Gastrocnemius medialis (tissue), 4 donors: ENCODE data around the gene GTSE1. TPM values are rescaled to one million over a fixed set of nuclear protein-coding genes. Genes with fewer than 3 reads are reported as not detected.

Experiments used
- ATAC-seq, 2 donors: fragments of 150-250 bp; one replicate each; pipeline ENCODE4 v1.9.1; 2016
- DNase-seq, 2 donors: peaks; one replicate each; pipeline ENCODE4 v3.0.0-alpha.2; 2019
- H3K27ac ChIP-seq, 4 donors: fragments of 200-600 bp; sonication (generic); 1 replicate in 1 of 4; 2 replicates in 3 of 4; pipeline ENCODE4 v1.5.1; 2016 to 2018; ENCODE audit warnings: mild to moderate bottlenecking in 2 of 4, moderate library complexity in 1 of 4
- H3K27me3 ChIP-seq, 3 donors: fragments of 200-600 bp; sonication (generic) in 2 of 3; 1 replicate in 1 of 3; 2 replicates in 2 of 3; pipeline versions ENCODE4 v1.5.1 to v1.6.0; 2016 to 2019; ENCODE audit warnings: mild to moderate bottlenecking in 1 of 3, moderate library complexity in 1 of 3
- H3K36me3 ChIP-seq, 2 donors: fragments of 200-600 bp; sonication (generic) in 1 of 2; one replicate each; pipeline ENCODE4 v1.5.1; 2017 to 2018
- H3K4me1 ChIP-seq, 2 donors: fragments of 200-600 bp; sonication (generic) in 1 of 2; one replicate each; pipeline ENCODE4 v1.5.1; 2016 to 2017; ENCODE audit warnings: mild to moderate bottlenecking in 2 of 2
- H3K4me3 ChIP-seq, 4 donors: fragments of 200-600 bp; sonication (generic) in 3 of 4; 1 replicate in 1 of 4; 2 replicates in 3 of 4; pipeline ENCODE4 v1.5.1; 2016 to 2019; ENCODE audit warnings: mild to moderate bottlenecking in 2 of 4
- H3K9me3 ChIP-seq, 3 donors: fragments of 200-600 bp; sonication (generic) in 2 of 3; 1 replicate in 1 of 3; 2 replicates in 2 of 3; pipeline ENCODE4 v1.5.1; 2016 to 2019
- POLR2A ChIP-seq, 2 donors: fragments of 450-650 bp; IDR thresholded peaks; one replicate each; pipeline ENCODE4 v1.6.1; 2017; ENCODE audit warnings: antibody characterized with exemption in 2 of 2, mild to moderate bottlenecking in 2 of 2, moderate library complexity in 2 of 2
- in situ Hi-C, 4 donors: fragments of 200-750 bp; cut with MboI; loops; one replicate each; pipeline versions ENCODE4 v1.15.0 to v1.8.0; 2017; ENCODE audit warnings: low sequenced_read_pairs in 4 of 4
- intact Hi-C: fragments of 100-400 bp; cut with DNase I; formaldehyde crosslinking; loops from one replicate; pipeline ENCODE4 v1.15.1; 2023; ENCODE audit warnings: low total_unique reads
- total RNA-seq, 4 donors: library from RNA; depleted of rRNA; stranded (reverse); fragments of >200 nt; gene quantifications; one replicate each; pipeline versions ENCODE4 v1.1.0 to v1.2.3, GENCODE V29; 2016
- TF ChIP-seq, protein P1 (sequence below), 5 experiments: fragments of 450-650 bp in 3 of 5; fragments of 200-600 bp in 2 of 5; sonication (generic) in 2 of 5; IDR thresholded peaks in 4 of 5; conservative IDR thresholded peaks in 1 of 5; 1 replicate in 4 of 5; 2 replicates in 1 of 5; pipeline ENCODE4 v1.5.1; 2016 to 2019; ENCODE audit warnings: antibody characterized with exemption in 5 of 5, mild to moderate bottlenecking in 3 of 5, moderate library complexity in 3 of 5

Gene GTSE1, protein sequence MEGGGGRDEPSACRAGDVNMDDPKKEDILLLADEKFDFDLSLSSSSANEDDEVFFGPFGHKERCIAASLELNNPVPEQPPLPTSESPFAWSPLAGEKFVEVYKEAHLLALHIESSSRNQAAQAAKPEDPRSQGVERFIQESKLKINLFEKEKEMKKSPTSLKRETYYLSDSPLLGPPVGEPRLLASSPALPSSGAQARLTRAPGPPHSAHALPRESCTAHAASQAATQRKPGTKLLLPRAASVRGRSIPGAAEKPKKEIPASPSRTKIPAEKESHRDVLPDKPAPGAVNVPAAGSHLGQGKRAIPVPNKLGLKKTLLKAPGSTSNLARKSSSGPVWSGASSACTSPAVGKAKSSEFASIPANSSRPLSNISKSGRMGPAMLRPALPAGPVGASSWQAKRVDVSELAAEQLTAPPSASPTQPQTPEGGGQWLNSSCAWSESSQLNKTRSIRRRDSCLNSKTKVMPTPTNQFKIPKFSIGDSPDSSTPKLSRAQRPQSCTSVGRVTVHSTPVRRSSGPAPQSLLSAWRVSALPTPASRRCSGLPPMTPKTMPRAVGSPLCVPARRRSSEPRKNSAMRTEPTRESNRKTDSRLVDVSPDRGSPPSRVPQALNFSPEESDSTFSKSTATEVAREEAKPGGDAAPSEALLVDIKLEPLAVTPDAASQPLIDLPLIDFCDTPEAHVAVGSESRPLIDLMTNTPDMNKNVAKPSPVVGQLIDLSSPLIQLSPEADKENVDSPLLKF
- under 1 TPM in 2 of 4 donors, not detected in 2; 0.13 to 0.49 TPM for total RNA-seq

DNA sequence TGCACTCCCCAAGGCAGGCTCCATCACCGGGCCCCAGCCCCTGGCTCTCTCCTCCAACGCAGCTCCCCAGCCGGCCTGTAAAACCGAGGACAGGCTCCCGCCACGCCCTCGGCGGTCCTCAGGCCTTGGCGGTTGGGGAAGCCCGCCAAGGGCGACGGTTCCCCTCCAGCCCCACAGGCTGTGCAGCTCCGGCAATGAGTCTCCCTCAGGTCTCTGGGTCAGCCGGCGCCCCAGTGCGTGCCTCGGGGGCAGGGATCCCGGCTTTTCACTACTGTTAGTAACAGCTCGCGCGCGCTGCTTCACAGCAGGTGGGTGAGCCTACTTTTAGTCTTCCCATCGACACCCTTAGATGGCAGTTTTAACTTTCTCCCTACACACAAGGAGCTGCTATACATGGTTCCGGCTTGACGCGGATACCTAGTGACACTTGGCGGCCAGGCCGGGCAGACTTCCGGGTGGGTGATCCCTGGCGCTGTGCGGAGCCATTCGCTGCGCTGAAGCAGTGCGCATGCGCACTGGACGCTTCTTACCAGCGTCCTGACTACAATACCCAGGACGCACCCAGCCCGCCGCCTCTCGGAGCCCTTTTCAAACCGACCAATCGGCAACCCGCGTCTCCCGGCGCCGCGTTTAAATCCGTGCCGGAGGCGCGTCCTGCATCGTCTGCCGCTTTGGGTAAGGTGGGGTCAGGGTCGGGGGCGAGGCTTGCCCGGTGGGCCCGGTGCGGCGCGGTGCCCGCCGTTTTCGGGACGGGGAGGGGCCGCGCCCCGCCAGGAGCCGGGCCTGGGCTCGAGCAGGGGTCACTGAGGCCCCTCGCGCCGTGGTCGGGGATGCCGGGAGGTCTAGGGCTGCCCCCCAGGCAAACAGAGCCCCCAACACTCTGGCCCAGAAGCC lies at the start of gene GTSE1:
TSS of gene GTSE1 (plus strand) at position 614 of the 894 bp plus-strand sequence. CDS start 531 bp downstream, outside the sequence.
- peak; percentile 96 to 98 for DNase-seq
- peak; percentile 94 to 98 for ATAC-seq
- in situ Hi-C loops (no loop called here), intact Hi-C loops (loop anchor here (1.0 to 2.0 kb wide), 4 partner anchors 30 to 174 kb away; partner anchors contain the start of gene CDPF1)
- no peaks in the 10 kb centered on the region for H3K9me3 ChIP-seq
- peak within 1 kb of the TSS; percentile 59 to 82 (median 74) for H3K4me3 ChIP-seq
- peaks cover 0 to 16% of the 10 kb centered on the region in 2 donors for H3K36me3 ChIP-seq
- TF ChIP-seq, protein P1, sequence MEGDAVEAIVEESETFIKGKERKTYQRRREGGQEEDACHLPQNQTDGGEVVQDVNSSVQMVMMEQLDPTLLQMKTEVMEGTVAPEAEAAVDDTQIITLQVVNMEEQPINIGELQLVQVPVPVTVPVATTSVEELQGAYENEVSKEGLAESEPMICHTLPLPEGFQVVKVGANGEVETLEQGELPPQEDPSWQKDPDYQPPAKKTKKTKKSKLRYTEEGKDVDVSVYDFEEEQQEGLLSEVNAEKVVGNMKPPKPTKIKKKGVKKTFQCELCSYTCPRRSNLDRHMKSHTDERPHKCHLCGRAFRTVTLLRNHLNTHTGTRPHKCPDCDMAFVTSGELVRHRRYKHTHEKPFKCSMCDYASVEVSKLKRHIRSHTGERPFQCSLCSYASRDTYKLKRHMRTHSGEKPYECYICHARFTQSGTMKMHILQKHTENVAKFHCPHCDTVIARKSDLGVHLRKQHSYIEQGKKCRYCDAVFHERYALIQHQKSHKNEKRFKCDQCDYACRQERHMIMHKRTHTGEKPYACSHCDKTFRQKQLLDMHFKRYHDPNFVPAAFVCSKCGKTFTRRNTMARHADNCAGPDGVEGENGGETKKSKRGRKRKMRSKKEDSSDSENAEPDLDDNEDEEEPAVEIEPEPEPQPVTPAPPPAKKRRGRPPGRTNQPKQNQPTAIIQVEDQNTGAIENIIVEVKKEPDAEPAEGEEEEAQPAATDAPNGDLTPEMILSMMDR (IDR thresholded peaks at IDR 0.05 in 4 of 5, conservative IDR thresholded peaks at IDR 0.05 in 1 of 5): peak in 3 of 5 experiments; percentile 18 to 41 (median 24)
- peak; percentile 45 to 54 for TF ChIP-seq POLR2A (IDR thresholded peaks at IDR 0.05)
- peak within 1 kb of the TSS; percentile 87 to 92 (median 88) for H3K27ac ChIP-seq
- H3K27me3 ChIP-seq: no peaks in the 10 kb centered on the region
- peaks cover 8 to 14% of the 10 kb centered on the region in 2 donors for H3K4me1 ChIP-seq

DNA sequence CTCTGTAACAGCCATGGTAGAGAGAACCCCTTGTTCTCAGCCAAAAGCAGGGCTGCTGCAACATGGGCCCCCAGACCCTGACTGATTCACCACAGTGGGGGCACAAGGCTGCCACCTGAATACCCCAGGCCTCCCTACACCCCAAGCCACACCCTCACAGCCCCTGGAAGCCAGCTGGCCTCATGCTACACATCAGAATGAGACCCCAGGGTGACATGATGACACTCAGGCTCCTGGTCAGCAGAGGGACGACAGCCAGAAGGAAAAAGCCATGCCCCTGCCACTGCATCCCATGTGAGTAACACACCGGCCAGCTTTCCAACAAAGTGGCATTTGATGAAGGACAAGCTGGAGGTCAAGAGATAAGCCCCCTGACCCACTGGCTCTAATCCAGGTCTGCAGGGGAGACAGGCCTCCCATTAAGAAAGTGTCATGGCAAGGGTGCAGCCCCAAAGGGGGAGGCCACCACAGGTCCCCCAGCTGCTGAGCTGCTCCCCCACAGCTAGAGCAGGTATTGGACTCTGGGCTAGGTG lies 49.2 kb upstream of the GTSE1 start:
- Histone ChIP-seq H3K4me3 (no peak overlapping the region), H3K27ac (no peak overlapping the region), H3K36me3 (peaks cover 0 to 9% of the 10 kb centered on the region in 2 donors), H3K9me3 (no peaks in the 10 kb centered on the region), H3K27me3 (no peaks in the 10 kb centered on the region), H3K4me1 (peaks cover 19 to 30% of the 10 kb centered on the region in 2 donors)
- TF ChIP-seq, protein P1 (IDR thresholded peaks at IDR 0.05 in 4 of 5, conservative IDR thresholded peaks at IDR 0.05 in 1 of 5): no peak
- no peak for TF ChIP-seq POLR2A (IDR thresholded peaks at IDR 0.05)
- in situ Hi-C loops: no loop called here
- DNase-seq: no peak
- no peak for ATAC-seq
- intact Hi-C loops: no loop called here

DNA sequence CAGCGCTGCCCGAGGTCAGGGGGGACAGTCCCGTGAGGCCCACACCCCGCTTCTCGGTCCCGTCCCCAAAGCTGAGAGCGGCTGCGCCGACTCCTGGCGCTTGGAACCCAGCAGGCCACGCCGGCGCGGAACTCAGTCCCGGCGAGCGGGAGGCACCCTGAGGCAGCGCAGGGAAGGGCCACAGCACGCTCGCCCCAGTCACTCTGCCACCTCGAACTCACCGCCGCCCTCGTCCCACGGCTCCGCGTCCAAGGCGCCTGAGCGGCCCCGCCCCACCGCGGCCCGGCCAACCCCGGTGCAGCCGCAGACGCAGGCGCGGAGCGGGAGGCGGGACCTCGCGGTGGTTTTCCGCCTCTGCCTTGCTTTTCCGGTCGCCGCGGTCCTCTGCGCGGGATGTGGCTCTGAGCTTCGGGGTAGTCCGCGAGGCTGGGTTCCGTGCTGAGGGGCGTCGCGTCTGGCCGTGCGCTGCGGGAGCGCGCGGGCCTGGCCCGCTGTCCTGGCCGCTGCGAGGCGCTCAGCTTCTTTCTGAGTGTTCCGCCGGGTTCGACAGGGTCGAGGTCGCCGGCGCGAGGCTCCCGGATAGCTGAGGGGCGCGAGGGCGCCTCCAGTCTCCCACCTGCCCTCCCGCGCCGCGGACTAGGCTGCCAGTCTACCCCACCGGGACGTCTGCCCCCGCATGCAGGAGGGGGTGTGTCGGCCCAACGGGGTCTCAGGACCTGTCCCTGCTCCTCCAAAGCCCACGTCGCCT lies 46.5 kb upstream of the GTSE1 start, which contains the start of gene CDPF1:
TSS of gene CDPF1 (minus strand) at position 259 of the 748 bp plus-strand sequence. CDS start 2,009 bp downstream, outside the sequence.
- H3K4me1 ChIP-seq: peaks cover 17 to 28% of the 10 kb centered on the region in 2 donors
- intact Hi-C loops: loop anchor here (1.0 to 5.0 kb wide), 4 partner anchors 17 to 99 kb away; partner anchors contain the start of genes GTSE1 and PPARA
- ATAC-seq (peak; percentile 86 to 87), DNase-seq (peak; percentile 86)
- in situ Hi-C loops: no loop called here
- no peaks in the 10 kb centered on the region for H3K27me3 ChIP-seq
- H3K9me3 ChIP-seq: no peaks in the 10 kb centered on the region
- H3K4me3 ChIP-seq: peak within 1 kb of the TSS; percentile 85 to 96 (median 87)
- H3K36me3 ChIP-seq: no peaks in the 10 kb centered on the region
- TF ChIP-seq POLR2A (IDR thresholded peaks at IDR 0.05): peak; percentile 89 to 90
- TF ChIP-seq, protein P1 (IDR thresholded peaks at IDR 0.05 in 4 of 5, conservative IDR thresholded peaks at IDR 0.05 in 1 of 5): peak in 1 of 5 experiments; percentile 12
- peak within 1 kb of the TSS; percentile 91 to 96 (median 94) for H3K27ac ChIP-seq
